H4 (cell line): ENCODE results near the gene GSK3A. TPM values are rescaled to one million over a fixed set of nuclear protein-coding genes. Genes with fewer than 3 reads are reported as not detected.
A peak's percentile ranks its signal among the peaks of the same experiment; 100 is the strongest.

Experiments used
- DNase-seq: peaks from one replicate; pipeline ENCODE4 v3.0.0-alpha.2; 2015; ENCODE audit warnings: low spot score
- total RNA-seq: library from RNA; depleted of rRNA; stranded (reverse); fragments of >200 nt; shearing (Covaris generic); gene quantifications from 2 replicates; pipeline ENCODE4 v1.2.3, GENCODE V29; 2014; rRNA removed

GSK3A gene
- total RNA-seq, 1 experiment from 2014 or later = 29.8 TPM

DNA sequence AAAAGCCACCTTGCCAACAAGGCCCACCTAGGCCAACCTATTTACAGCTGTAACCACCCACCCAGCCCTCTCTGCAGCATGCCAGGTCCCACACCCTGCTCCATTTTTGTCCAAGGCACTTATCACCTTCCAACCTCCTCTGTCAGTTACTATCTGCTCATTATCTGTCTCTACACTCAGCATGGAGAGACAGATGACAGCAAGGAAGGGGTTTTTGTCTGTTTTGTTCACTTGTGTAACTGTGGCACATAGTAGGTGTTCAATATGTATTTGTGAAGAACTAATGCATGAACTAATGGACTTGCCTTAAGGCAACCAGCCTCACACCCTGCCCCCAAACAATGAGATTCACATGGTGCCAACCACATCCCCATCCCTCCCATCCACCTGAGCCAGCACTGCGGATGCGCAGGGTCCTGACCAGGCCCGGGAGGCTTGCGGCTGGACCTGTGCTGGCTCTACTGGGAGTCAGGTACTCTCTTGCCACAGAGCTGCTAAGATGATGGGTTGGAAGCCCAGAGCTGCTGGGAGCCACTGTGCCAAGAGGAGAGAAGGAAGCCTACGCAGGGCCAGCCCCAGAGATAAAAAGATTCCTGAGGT, 42.2 kb downstream of the GSK3A start:
- no peak for DNase-seq

DNA sequence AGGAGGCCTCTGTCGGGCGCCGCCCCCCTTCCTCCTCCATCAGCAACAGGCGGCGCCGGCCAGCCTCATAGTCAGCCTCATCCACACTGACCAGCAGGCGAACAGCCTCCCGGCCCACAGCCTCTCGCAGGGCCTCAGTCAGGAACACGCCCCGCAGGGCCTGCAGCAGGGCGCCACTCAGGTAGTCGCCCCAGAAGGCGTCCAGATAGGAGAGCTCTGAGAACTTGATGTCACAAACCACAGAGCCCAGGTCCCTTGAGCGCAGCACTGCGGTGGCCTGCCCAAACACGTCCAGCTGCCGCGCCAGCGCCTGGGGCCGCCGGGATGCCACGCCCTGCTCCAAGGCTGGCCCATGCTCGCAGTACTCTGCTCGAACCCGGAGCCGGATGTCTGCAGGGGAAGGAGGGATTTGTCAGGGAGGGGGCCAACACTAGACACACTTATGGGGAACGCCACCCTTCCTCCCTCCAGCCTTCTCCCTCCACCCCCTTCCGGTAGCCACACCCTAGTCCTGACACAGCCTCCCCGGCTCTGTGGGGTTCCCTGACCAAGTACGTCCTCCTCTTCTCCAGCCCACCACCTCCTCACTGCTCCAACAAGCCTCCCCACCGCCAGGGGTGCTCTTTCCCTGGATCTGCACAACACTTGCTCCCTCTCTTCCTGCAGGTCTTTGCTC, 42.8 kb downstream of the GSK3A start:
- no peak for DNase-seq

DNA sequence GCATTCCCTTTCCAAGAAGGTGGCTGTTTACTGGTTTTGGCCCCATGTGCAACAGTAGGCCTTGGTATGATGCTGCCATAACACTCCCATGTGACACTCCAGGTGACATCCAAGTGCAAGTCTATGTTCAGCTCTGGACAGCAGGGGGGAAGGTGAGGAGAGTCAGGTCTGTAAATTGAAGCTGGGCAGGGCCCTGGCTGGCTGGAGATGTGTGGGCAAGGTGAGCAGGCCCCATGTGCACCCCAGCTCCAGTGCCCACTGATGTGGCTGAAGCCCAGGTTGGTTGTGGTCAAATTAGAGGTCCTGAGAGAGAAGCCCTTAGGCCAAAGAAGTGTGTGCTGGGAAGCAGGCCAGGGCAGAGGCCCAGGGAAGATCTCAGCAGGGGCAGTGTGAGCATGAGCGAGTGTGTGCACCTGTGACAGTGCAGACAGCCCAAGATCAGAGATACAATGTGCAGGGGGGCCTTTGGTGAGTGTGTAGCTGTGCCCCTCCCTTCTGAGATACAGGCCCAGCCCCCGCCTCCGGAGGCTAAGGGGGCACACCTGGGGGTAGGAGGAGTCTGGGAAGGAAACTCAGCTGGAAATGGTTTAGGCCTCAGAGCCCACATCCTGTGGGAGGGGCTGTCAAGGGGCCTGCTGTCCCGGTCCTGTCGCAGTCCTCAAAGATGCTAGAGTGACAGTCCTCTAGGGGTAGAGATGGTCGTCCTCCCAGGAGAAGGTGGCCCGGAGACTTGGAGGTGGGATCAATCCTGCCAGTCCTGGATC, 43.5 kb downstream of the GSK3A start:
- no peak for DNase-seq

DNA sequence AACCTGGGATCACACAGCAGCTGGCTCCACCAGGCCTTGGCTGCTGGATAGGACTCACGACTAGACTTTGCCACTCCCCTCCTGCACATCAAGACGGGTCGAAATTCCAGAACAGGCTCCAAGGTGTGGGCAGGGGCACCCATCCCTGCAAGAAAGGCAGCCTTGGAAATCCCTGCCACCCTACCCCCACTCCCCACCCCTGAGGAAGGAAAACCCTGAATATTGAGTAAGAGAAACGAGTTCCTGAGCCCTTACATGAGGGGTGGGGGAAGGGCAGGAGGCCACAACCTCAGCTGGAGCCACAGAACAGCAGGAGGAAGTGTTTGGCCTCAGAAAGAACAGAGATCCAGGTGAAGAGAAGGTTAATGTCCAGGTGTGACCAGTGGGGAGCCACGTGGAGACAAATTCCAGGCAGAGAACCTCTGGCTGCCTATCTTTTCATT, 45.0 kb downstream of the GSK3A start:
- DNase-seq = no peak

DNA sequence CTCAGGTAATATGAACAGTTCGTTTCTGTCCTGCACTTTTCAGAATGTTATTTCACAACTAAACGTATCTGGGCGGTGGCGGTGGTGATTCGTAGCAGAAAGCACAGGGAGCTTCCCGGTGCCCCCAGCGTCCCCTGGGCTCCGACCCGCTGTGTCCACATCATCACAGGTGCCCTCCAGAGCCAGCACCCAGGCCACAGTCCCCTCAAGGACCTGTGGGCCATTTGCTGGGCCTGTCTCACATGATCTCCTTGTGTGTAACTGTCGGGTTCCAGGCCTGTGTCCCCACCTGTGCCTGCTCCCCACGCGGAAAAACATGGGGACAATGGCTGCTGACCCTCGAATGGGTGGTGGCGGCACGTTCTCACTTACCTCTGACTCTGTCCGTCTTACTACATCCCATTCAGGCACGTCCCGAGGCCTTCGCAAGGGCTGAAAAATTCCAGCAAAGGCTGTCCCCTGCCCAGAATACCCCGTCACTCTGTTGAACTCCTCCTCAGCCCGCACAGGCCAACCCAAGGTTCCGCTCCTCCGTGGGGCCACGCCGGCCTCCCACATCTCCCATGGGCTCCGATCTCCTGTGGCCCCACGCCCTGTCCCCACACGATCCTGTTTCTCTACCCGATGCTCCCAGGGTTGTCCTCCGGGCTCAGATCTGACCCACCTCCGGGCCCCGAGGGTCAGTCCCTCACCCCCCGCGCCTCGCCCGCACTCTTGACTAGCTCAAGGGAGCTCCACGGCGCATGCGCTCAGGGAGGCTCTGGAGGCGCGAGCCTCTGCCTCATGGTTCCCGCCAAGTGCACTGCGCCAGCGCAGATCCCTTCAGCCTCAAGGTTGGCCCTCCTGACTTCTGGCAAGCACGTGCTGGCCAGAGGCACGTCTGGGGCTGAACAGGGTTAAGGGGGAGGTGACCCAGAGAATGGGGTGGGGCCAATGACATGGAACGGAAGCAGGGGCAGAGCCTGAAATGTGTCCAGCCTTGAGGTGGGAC, 46.1 kb downstream of the GSK3A start:
- no peak for DNase-seq

DNA sequence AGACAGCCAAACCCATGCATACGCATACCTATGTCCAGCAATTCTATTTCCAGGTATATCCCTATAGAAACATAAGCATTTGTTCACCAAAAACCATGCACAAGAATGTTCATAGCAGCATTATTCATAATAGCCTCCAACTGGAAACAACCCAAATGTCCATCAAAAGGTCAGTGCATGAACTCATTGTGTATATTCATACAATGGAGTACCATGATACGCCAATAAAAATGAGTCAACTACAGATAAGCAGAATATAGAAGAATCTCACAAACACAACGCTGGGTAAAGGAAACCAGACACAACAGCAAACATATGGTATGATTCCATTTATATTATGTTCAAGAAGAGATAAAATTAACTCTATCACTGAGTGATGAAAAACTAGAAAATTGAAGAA, 48.7 kb downstream of the GSK3A start:
- DNase-seq = no peak

DNA sequence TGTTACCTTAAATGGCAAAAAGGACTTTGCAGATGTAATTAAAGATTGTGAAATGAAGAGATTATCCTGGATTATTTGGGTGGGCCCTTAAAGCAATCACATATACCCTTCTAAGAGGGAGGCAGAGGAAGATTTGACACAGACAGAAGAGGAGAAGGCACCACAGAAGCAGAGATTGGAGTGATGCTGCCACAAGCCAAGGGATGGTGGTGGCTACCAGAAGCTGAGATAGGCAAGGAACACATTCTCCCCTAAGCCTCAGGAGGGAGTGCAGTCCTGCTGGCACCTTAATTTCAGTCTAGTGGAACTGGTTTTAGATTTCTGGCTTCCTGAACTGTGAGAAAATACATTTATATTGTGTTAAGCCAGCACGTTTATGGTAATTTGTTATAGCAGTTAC, 49.1 kb downstream of the GSK3A start:
- no peak for DNase-seq

DNA sequence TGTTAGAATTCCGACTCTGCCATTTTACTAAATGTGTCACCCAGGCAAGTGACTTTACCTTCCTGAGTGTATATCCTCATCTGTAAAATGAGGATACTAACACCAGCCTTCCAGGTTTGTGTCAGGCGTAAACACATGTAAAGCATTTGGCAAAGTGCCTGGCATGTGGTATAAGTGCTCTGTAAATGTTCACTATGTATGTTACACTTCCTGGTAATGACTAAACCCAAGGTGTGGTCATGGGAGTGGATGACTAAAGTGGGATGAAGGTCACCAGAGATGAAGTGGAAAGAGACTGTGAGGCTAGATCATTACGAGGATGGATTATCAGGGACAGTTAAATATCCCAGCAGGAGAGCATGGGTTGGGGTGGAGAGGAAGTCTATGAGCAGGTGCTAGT, 50.5 kb downstream of the GSK3A start:
- DNase-seq = peak; percentile 84

DNA sequence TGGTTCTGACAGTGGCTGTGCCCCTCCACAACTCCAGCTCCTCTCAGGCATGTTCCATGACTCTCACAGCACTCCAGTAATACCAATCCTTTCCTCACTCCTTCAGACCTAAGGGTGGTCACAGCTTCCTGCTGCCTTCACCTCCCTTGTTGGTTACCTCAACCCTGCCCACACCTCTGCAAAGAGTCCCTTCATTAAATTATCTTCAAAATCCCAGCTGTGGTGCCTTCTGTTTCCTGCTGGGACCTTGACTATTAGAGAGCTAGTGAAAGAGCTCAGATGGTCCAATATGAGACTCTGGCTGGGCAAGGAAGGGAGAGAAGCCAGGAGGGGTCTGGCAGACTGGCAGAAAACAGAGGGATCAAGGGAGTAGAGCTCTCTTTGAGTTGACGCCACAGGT, 51.1 kb downstream of the GSK3A start:
- no peak for DNase-seq

DNA sequence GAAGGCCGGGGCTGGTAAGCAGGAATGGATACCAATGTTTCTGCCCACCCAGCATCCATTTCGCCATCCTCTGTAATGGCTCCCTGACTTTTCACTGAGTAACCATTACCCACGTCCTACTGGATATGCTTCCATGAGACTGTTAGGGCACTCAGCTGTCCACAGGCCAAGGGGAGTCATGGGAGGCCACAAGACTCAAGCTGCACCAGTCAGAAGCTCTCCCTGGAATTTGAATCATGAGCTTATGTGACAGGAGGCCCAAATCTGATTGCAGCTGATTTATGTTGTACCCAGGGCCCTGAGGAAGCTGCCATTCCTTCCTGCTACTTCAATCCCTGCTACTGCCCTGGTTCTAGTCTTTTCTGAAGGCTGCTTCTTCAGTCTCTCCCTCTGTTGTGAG, 53.3 kb downstream of the GSK3A start:
- no peak for DNase-seq

DNA sequence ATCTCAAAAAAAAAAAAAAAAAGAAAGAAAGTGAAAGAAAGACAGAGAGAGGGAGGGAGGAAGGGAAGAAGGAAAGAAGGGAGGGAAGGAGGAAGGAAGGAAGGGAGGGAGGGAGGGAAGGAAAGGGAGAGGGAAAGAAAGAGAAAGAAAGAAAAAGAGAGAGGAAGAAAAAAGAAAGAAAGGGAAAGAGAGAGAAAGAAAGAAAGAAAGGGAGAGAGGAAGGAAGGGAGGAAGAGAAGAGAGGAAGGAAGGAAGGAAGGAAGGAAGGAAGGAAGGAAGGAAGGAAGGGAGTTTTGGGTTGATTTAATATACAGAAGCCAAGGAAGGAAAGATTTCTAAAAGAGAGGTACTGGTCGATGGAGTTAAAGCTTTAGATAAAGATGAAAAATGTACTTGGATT, 53.7 kb downstream of the GSK3A start:
- no peak for DNase-seq

DNA sequence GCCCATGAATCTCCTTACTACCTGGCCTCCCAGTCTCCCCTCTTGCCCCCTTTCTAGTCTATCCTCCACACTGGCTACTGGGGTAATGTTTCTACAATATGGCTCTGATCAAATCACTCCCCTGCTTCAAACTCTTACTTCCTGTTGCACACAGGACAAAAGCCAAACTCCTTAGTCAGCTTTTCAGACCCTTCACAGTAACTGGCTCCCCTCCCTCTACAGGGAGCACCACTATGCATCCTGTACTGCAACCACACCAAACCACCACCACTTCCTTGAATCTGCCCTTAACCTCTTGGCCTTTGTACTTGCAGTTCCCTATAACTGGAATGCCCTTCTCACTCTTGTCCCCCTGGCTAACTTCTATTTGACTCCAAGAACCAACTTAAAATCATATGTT, 57.1 kb downstream of the GSK3A start:
- no peak for DNase-seq

DNA sequence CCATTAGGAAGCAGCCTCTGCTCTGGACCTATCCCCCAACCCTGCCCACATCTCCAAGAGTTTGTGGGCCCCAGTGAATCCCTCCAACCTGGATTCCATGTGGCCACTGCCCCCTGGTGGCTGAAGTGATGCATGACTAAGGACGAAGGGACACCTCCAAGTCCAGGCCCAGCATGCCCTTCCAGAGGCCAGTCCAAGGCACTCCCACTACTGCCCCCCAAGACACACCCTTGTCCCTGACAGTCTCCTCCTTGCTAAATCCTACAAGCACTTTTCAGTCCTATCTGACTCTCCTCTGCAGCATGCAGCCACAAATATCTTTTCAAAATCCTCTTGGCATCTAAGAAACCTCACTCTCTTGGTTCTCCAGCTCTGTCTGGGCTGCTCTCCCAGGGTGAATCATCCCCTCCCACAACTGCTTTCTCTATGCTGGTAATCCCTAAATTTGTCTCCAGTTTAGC, 58.0 kb downstream of the GSK3A start:
- peak; percentile 60 for DNase-seq

Other genes with a start within 250 kb of the GSK3A start
- 2.1 and 2.8 TPM in 2 replicates for gene ATP1A3, start 248.4 kb downstream of the GSK3A start, total RNA-seq
- gene GRIK5, start 172.4 kb downstream of the GSK3A start, total RNA-seq = 0.12 TPM in 1 of 2 replicates, not detected in the other
- 11.8 and 15.8 TPM in 2 replicates for gene ZNF574, start 166.4 kb downstream of the GSK3A start, total RNA-seq
- 0.02 TPM in 1 of 2 replicates, not detected in the other for gene POU2F2, start 110.2 kb downstream of the GSK3A start, total RNA-seq
- gene DEDD2, start 24.9 kb downstream of the GSK3A start, total RNA-seq = 10.4 and 14.8 TPM in 2 replicates
- 4.1 and 5.5 TPM in 2 replicates for gene ZNF526, start 22.3 kb downstream of the GSK3A start, total RNA-seq
- 27.1 and 31.1 TPM in 2 replicates for gene ERF, start 12.5 kb upstream of the GSK3A start, total RNA-seq
- gene CIC, start 26.6 kb upstream of the GSK3A start, total RNA-seq = 10.8 and 12.1 TPM in 2 replicates
- 0.16 and 1.4 TPM in 2 replicates for gene PRR19, start 59.5 kb upstream of the GSK3A start, total RNA-seq
- gene PAFAH1B3, start 60.0 kb upstream of the GSK3A start, total RNA-seq = 78.5 and 112 TPM in 2 replicates
- gene TMEM145, start 70.7 kb upstream of the GSK3A start, total RNA-seq = 0.08 TPM in 1 of 2 replicates, not detected in the other
- 4.9 and 8.1 TPM in 2 replicates for gene MEGF8, start 83.0 kb upstream of the GSK3A start, total RNA-seq
- 1.0 TPM in 1 of 2 replicates, not detected in the other for gene CNFN, start 147.7 kb upstream of the GSK3A start, total RNA-seq
- gene LIPE, start 184.8 kb upstream of the GSK3A start, total RNA-seq = 0.68 and 1.2 TPM in 2 replicates
- not detected in 2 replicates for gene CXCL17, start 200.3 kb upstream of the GSK3A start, total RNA-seq